ENCODE data around the gene NADSYN1.

Gene NADSYN1

DNA sequence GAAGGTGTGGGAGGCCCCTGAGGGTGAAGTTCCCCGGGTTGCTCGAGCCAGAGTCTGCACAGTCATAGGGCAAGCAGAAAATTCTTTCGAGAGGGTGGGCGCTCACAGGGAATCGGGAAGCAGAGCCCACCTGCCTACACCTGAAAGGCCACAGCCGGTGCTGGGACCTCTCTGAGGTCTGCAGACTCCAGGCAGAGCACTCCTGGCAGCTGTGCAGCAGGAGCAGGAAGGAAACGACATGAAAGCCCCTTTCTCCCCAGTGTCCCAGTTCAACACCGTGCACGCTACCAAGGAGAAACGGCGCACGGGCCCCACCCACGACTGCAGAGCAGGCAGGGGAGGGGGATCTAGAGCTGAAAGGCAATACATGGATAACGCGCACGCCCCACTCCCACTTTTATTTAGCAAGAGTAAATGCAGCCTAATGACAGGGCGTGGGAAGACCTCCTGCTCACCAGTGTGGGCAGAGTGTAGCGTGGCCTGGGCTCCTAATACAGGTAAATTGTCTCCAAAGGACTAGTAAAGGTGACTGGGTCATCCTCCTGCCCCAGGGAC is 18.4 kb upstream of the NADSYN1 start:
- DNase-seq = no peak

DNA sequence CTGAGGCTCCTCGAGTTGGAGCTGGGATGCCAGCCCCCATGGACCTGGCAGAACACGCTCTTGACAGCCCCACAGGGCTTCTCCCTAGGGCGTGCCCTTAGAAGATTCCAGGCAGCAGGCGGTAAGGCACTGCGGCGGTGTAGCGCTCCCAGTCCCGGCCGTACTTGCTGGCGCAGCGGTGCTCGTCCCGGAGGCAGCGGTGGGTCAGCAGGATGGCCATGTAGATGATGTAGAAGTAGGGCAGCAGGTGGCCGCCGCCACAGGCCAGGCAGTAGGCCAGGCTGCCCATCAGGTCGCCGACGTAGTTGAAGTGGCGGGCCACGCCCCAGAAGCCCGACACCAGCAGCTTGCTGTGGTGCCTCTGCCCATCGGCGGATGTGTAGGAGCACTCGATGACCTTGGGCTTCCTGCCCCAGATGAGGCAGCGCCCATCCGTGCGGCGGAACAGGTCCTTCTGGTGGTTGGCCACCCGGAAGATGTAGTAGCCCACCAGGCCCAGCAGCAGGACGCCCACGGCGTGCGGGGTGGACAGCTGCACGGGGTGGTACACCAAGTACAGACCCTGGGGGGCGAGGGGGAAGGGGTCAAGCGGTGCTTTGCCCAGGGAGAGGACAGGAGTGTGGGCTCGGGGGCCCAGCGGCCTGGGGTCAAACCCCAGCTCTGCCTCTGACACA is 17.6 kb upstream of the NADSYN1 start:
- DNase-seq = no peak

- no peak for DNase-seq
Observed at GRCh38 chr11:71436861-71437260, 16.1 kb upstream of the NADSYN1 start.

GRCh38 chr11:71437399-71437798 is 15.6 kb upstream of the NADSYN1 start:
- DNase-seq = no peak

GRCh38 chr11:71437879-71438278 is 15.1 kb upstream of the NADSYN1 start:
- no peak for DNase-seq

- no peak for DNase-seq
Observed at GRCh38 chr11:71438650-71439049, 14.4 kb upstream of the NADSYN1 start.

GRCh38 chr11:71440021-71440755 is 12.8 kb upstream of the NADSYN1 start:
- no peak for DNase-seq

DNA sequence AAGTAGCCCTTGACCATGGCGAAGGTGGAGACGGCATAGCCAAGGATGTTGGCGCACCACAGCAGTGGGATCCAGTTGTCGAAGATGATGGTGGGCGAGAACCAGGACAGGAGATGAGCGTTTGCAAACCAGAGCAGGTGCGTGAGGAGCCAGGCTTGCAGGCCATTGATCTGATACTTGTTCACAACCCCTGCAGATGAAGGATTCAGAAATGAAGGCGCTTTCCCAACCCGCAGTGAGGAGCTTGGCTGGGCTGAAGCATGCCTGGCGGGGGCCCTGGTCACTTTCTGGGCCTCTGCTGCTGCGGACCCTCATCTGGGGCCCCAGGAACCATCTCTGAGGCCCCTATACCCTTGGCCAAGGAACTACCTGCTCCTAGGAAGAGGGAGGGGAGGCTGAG is 11.8 kb upstream of the NADSYN1 start:
- DNase-seq = no peak

- no peak for DNase-seq
Observed at GRCh38 chr11:71442123-71442522, 10.9 kb upstream of the NADSYN1 start.

DNA sequence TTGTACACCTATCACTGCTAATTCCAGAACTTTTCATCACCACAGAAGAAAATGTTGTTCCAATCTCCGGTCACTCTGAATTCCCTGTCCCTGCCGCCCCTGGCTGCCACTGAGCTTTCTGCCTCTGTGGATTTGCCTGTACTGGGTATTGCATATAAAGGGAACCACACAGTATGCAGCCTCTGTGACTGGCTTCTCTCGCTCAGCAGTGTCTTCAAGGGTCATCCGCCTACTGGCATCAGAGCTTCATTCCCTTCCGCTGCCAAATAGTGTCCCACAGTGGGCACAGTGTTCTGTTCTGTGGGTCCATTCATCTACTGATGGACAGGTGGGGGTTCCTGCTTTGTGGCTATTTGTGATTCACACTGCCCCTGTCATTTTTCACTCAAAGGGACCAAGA is 10.1 kb upstream of the NADSYN1 start:
- DNase-seq = no peak

GRCh38 chr11:71443736-71444445 is 9.1 kb upstream of the NADSYN1 start:
- no peak for DNase-seq

- DNase-seq = no peak
Observed at GRCh38 chr11:71444811-71445210, 8.2 kb upstream of the NADSYN1 start.

GRCh38 chr11:71446150-71446549 is 6.9 kb upstream of the NADSYN1 start:
- no peak for DNase-seq

GRCh38 chr11:71446942-71447688 is 5.9 kb upstream of the NADSYN1 start:
- DNase-seq = no peak

DNA sequence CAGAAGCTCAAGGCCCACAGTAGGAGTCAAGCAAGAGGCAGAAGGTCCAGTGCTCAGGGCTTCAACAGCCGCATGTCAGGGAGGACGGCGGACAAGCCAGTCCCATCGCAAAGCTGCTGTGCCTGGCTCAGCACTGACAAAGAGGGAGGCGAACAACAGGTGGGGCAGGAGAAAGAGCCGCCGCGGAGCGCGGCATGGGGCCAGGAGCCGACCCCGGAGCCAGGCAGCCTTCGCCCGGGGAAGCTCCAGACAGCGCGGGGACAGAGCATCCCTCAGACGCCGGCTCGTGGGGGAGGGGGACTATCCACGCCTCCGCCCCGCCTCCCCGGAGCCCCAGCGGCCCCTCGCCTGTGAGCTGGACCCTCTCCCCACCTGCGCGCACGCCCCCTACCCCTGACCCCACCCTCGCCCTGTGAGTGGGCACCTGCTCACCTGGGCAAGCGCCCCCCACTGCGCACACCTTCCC is 5.2 kb upstream of the NADSYN1 start:
- DNase-seq = peak; percentile 38

GRCh38 chr11:71448257-71449171 is 4.5 kb upstream of the NADSYN1 start, which contains the start of gene DHCR7:
TSS of gene DHCR7 (minus strand) at chr11:71448393. CDS start at chr11:71444952, 3,441 bp downstream.
- peak; percentile 94 for DNase-seq

DNA sequence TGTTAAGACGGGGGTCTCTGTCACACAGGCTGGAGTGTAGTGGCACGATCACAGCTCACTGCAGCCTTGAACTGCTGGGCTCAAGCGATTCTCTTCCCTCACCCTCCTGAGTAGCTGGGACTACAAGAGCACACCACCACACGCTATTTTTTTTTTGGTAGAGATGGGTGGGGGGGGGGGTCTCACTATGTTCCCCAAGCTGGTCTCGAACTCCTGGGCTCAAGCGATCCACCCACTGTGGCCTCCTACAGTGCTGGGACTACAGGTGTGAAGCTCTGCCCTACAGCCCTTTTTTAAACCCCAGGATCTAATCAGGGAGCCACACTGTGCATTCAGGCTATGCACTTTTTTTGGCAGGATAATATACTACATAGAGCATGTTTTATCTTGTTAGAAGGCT is 3.4 kb upstream of the NADSYN1 start:
- DNase-seq = no peak

- no peak for DNase-seq
Observed at GRCh38 chr11:71450507-71450906, 2.5 kb upstream of the NADSYN1 start.

- no peak for DNase-seq
Observed at GRCh38 chr11:71450939-71451338, 2.1 kb upstream of the NADSYN1 start.

- peak; percentile 5 for DNase-seq
Observed at GRCh38 chr11:71451596-71452198, 1.3 kb upstream of the NADSYN1 start.
